ENCODE measurements around the gene H3-3A.

Gene H3-3A

GRCh38 chr1:226093621-226094020 is 31.1 kb downstream of the H3-3A start:
- Histone ChIP-seq H3K36me3 (ENCODE audit: control insufficient read depth, insufficient read depth, low read length) (no peaks in the 10 kb centered on the region), H3K9ac (ENCODE audit: low read length) (no peak overlapping the region)

DNA sequence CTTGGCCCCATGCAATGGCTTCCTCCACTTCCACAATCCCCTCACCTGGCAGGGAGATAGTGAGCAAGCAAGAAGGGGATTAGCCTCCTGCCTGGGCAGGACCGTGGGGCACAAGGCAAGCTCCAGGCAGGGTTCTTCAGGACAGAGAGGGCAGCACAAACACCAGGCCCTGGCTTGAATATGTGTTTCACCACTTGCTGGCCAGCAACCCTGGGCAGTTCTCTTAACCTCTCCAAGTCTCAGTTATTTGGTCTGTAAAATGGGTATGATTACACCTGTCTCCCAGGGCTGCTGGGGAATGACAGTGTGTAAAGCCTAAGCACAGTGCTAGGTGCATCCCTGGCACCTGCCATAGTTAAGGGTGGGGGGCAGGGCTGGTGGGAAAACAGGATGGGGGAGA is 31.9 kb downstream of the H3-3A start:
- H3K4me3 ChIP-seq (ENCODE audit: low read length), result no peak overlapping the region

More at GRCh38 chr1:226093621-226094020, 31.1 kb downstream of the H3-3A start:
- Histone ChIP-seq H3K27me3 (ENCODE audit: control insufficient read depth, insufficient read depth, low read length) (no peaks in the 10 kb centered on the region), H3K4me3 (ENCODE audit: low read length) (no peak overlapping the region), H3K4me1 (ENCODE audit: control insufficient read depth, insufficient read depth, low read length) (no peaks in the 10 kb centered on the region), H3K9me3 (ENCODE audit: control insufficient read depth, low read length) (no peaks in the 10 kb centered on the region)

GRCh38 chr1:226095286-226095685 is 32.8 kb downstream of the H3-3A start:
- H3K36me3 ChIP-seq (ENCODE audit: control insufficient read depth, insufficient read depth, low read length), result no peaks in the 10 kb centered on the region
- no peaks in the 10 kb centered on the region for H3K9me3 ChIP-seq (ENCODE audit: control insufficient read depth, low read length)
- H3K27me3 ChIP-seq (ENCODE audit: control insufficient read depth, insufficient read depth, low read length), result no peaks in the 10 kb centered on the region
- no peak overlapping the region for H3K9ac ChIP-seq (ENCODE audit: low read length)
- H3K4me1 ChIP-seq (ENCODE audit: control insufficient read depth, insufficient read depth, low read length), result no peaks in the 10 kb centered on the region
- no peak overlapping the region for H3K4me3 ChIP-seq (ENCODE audit: low read length)

More for the DNA sequence above, 31.9 kb downstream of the H3-3A start:
- Histone ChIP-seq H3K9me3 (ENCODE audit: control insufficient read depth, low read length) (no peaks in the 10 kb centered on the region), H3K4me1 (ENCODE audit: control insufficient read depth, insufficient read depth, low read length) (no peaks in the 10 kb centered on the region), H3K36me3 (ENCODE audit: control insufficient read depth, insufficient read depth, low read length) (no peaks in the 10 kb centered on the region), H3K27me3 (ENCODE audit: control insufficient read depth, insufficient read depth, low read length) (no peaks in the 10 kb centered on the region), H3K9ac (ENCODE audit: low read length) (no peak overlapping the region)

DNA sequence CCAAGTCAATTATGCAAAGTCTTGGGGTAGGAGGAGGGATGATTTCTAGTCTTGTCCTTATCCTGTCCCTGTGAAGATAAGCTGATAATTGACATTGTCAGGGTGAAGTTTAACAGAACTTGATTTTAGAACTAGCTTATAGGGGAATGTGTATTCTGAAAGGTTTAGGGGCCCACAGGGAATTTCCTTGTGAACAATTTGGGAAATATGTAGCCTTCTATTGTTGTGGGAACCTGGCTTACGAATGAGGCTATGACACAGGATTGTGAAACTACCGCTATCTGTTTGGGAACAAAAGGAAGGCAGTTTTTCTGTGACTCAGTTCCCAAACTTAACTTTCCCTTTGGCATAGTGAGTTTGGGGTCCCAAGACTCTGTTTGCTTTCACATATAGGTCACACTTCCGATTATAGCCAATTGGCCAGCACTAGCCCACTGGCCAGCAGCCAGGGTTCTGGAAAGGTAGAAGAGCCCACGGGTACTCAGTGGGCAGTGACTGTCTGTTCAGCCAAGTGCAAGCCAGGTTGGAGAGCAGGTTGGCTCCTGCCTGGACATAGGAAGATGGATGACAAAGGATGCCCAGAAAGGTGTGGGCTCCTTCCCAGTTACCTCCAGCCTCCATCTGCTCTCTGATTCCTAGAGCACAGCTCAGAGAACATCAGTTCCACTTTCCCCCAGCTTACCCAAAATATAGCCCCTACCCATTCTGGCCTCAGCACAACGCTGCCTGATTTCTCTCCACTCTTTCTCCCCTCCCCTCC is 35.5 kb downstream of the H3-3A start:
- Histone ChIP-seq H3K27me3 (ENCODE audit: control insufficient read depth, insufficient read depth, low read length) (no peaks in the 10 kb centered on the region), H3K9me3 (ENCODE audit: control insufficient read depth, low read length) (no peaks in the 10 kb centered on the region), H3K36me3 (ENCODE audit: control insufficient read depth, insufficient read depth, low read length) (no peaks in the 10 kb centered on the region), H3K9ac (ENCODE audit: low read length) (no peak overlapping the region), H3K4me3 (ENCODE audit: low read length) (no peak overlapping the region), H3K4me1 (ENCODE audit: control insufficient read depth, insufficient read depth, low read length) (no peaks in the 10 kb centered on the region)

DNA sequence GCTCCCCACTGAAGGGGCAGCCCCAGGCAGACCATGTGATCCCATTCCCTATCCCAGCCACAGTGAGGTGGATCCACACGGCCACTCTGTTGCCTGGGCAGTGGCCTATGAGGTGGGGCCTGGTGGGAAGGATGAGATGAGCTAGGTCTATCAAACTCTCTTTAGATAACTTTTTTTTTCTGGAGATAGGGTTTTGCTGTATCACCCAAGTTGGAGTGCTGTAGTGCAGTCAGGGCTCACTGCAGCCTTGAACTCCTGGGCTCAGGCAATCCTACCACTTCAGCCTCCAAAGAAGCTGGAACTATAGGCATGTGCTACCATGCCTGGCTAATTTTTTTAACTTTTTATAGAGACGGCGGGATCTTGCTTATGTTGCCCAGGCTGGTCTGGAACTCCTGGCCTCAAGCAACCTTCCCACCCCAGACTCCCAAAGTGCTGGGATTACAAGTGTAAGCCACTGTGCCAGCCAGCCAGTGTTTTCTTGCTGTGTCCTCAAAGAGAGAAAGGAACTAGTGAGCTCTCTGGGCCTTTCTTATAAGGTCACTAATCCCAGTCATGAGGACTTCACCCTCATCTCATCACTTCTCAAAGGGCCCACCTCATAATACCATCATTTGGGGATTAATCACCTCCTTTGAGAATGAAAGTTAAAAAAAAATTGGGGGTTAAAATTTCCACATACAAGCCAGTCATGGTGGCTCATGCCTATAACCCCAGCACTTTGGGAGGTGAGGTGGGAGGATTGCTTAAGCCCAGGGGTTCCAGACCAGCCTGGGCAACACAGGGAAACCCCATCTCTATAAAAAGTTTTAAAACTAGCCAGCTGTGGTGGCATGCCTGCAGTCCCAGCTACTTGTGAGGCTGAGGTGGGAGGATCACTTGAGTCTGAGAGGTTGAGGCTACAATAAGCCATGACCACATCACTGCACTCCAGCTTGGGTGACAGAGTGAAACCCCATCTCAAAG is 36.6 kb downstream of the H3-3A start:
- H3K9ac ChIP-seq (ENCODE audit: low read length), result no peak overlapping the region
- H3K4me3 ChIP-seq (ENCODE audit: low read length), result no peak overlapping the region

DNA sequence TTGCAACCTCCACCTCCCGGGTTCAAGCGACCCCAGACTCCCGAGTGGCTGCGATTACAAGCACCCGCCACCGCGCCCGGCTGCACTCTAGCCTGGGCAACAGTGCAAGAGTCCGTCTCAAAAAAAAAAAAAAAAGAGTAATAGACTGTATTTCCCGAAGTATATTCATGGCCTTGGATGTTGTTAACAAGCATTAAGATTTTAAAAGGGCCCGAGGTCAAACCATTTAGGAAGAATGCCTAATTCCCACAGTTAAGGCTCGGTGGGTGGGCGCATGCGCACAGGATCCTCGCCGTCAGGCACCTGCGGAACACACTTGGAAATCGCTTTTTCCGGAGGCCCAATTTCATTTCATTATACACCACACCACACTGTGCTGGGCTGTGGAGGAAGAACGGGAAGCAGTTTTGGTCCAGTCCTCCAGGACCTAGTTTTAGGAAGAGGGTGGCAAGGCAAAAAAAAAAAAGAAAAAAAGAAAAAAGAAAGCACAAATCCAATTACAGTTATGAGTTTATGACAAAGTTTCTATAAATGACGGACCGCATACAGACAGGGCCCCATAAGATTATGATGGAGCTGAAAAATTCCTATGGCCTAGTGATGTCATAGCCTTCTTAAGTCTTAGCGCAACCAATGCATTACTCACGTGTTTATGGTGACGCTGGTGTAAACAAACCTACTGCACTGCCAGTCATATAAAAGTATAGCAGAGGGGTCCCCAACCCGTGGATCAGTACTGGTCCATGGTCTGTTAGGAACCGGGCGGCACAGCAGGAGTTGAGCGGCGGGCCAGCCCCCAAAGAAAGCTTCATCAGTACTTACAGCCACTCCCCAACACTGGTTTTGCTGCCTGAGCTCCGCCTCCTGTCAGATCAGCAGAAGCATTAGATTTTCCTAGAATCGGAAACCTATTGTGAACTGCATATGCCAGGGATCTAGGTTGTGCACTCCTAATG is 38.2 kb downstream of the H3-3A start:
- Histone ChIP-seq H3K4me1 (ENCODE audit: control insufficient read depth, insufficient read depth, low read length) (no peaks in the 10 kb centered on the region), H3K36me3 (ENCODE audit: control insufficient read depth, insufficient read depth, low read length) (no peaks in the 10 kb centered on the region), H3K9ac (ENCODE audit: low read length) (peak overlapping the region; percentile 72), H3K4me3 (ENCODE audit: low read length) (peak overlapping the region; percentile 60), H3K27me3 (ENCODE audit: control insufficient read depth, insufficient read depth, low read length) (no peaks in the 10 kb centered on the region), H3K9me3 (ENCODE audit: control insufficient read depth, low read length) (no peaks in the 10 kb centered on the region)

More for the DNA sequence above, 36.6 kb downstream of the H3-3A start:
- Histone ChIP-seq H3K4me1 (ENCODE audit: control insufficient read depth, insufficient read depth, low read length) (no peaks in the 10 kb centered on the region), H3K36me3 (ENCODE audit: control insufficient read depth, insufficient read depth, low read length) (no peaks in the 10 kb centered on the region), H3K9me3 (ENCODE audit: control insufficient read depth, low read length) (no peaks in the 10 kb centered on the region), H3K27me3 (ENCODE audit: control insufficient read depth, insufficient read depth, low read length) (no peaks in the 10 kb centered on the region)

DNA sequence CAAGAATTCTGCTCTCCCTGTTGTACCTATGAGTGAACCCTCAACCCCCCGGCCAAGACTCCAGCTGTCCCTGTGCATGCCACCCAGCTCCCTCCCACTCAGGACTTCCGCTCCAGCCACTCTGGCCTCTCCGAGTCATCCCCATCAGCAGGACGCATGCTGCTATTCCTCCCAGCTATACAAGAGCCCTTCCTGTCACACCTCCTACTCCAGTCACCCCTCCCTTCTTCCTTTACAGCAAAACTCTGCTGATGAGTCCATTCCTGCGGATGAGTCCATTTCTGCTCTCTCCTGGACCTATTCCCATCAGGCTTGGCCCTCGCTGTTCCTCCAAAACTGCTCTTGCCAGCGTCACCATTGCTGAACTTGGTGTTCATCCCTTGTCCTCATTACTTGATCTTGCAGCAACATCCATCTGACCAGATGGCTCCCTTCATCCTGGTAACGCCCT is 42.2 kb downstream of the H3-3A start:
- H3K4me3 ChIP-seq (ENCODE audit: low read length), result no peak overlapping the region
- no peaks in the 10 kb centered on the region for H3K27me3 ChIP-seq (ENCODE audit: control insufficient read depth, insufficient read depth, low read length)
- H3K9me3 ChIP-seq (ENCODE audit: control insufficient read depth, low read length), result no peaks in the 10 kb centered on the region
- H3K9ac ChIP-seq (ENCODE audit: low read length), result no peak overlapping the region
- no peaks in the 10 kb centered on the region for H3K36me3 ChIP-seq (ENCODE audit: control insufficient read depth, insufficient read depth, low read length)
- peaks cover 17% of the 10 kb centered on the region for H3K4me1 ChIP-seq (ENCODE audit: control insufficient read depth, insufficient read depth, low read length)

DNA sequence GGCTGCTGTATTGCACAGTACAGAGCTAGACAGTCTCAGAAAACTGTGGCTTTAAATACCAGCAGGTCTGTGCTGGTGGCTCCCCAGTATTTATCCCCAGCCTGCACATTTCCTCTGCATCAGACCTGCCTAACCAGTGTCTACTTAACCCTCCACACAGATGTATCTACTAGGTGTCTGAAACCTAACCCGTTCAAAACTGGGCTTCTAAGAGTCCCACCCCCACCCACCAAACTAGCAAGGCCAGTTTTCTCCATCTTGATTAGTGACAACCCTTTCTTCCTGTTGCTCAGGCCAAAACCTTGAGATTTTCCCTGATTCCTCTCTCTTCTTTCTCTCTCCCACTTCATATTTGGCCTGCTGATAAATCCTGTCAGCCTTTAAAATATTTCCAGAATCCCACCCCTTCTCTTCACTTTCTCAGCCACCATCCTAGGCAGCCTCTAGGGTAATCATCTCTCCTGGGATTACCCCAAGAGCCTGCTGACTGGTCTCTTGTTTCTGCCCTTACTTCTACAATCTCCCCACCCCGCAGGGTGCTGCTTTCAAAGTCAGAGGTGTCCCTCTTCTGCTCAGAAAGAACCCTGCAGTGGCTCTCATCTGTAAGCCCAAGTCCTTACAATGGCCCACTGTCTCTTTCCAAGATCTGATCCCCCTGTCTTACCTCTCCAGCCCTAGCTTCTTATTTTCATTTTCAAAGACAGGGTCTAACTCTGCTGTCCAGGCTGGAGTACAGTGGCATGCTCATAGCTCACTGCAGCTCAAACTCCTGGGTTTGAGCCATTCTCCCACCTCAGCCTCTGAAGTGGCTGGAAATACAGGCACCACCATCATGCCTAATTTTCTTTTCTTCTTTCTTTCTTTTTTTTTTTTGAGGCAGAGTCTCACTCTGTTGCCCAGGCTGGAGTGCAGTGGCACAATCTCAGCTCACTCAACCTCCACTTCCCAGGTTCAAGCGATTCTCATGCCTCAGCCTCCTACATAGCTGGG is 45.2 kb downstream of the H3-3A start:
- H3K9ac ChIP-seq (ENCODE audit: low read length), result no peak overlapping the region
- H3K9me3 ChIP-seq (ENCODE audit: control insufficient read depth, low read length), result no peaks in the 10 kb centered on the region
- peaks cover 30% of the 10 kb centered on the region for H3K4me1 ChIP-seq (ENCODE audit: control insufficient read depth, insufficient read depth, low read length)
- no peaks in the 10 kb centered on the region for H3K36me3 ChIP-seq (ENCODE audit: control insufficient read depth, insufficient read depth, low read length)
- no peaks in the 10 kb centered on the region for H3K27me3 ChIP-seq (ENCODE audit: control insufficient read depth, insufficient read depth, low read length)
- no peak overlapping the region for H3K4me3 ChIP-seq (ENCODE audit: low read length)

- H3K27me3 ChIP-seq (ENCODE audit: control insufficient read depth, insufficient read depth, low read length), result no peaks in the 10 kb centered on the region
- H3K4me3 ChIP-seq (ENCODE audit: low read length), result peak overlapping the region; percentile 11
- H3K36me3 ChIP-seq (ENCODE audit: control insufficient read depth, insufficient read depth, low read length), result no peaks in the 10 kb centered on the region
- peaks cover 30% of the 10 kb centered on the region for H3K4me1 ChIP-seq (ENCODE audit: control insufficient read depth, insufficient read depth, low read length)
- H3K9ac ChIP-seq (ENCODE audit: low read length), result peak overlapping the region; percentile 77
- no peaks in the 10 kb centered on the region for H3K9me3 ChIP-seq (ENCODE audit: control insufficient read depth, low read length)
These were observed 46.7 kb downstream of the H3-3A start for GRCh38 chr1:226108935-226109828.

DNA sequence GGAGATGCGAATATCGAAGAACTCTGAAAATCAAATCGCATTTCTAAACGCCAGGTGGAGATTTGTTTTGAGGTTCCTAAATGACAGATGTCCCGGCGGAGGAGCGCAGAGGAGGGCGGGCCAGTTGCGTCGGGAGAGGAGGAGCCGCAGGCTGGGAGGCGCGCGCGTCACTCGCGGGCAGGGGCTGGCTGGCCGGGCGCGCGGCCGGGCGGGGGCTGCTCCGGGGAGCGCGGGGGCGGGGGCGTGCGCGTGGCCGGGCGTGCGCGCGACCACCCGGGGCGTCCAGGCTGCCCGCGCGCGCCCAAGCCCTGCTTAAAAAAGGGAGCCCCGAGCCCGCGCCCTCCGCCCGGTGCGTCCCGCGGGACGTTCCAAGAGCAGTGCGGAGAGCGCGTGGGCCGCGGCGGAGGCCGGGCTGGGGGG is 47.3 kb downstream of the H3-3A start:
- Histone ChIP-seq H3K27me3 (ENCODE audit: control insufficient read depth, insufficient read depth, low read length) (no peaks in the 10 kb centered on the region), H3K4me1 (ENCODE audit: control insufficient read depth, insufficient read depth, low read length) (peaks cover 30% of the 10 kb centered on the region), H3K4me3 (ENCODE audit: low read length) (peak overlapping the region; percentile 56), H3K9ac (ENCODE audit: low read length) (peak overlapping the region; percentile 95), H3K9me3 (ENCODE audit: control insufficient read depth, low read length) (no peaks in the 10 kb centered on the region), H3K36me3 (ENCODE audit: control insufficient read depth, insufficient read depth, low read length) (no peaks in the 10 kb centered on the region)
